Neural cell (in vitro differentiated cells): ENCODE results near the gene GALE.

Experiments used
- EZH2 ChIP-seq: fragments of 200-600, 300-800 bp; shearing (Covaris generic), sonication (generic); IDR thresholded peaks from 2 replicates; pipeline ENCODE4 v1.6.1; 2014; ENCODE audit warnings: antibody characterized with exemption, low read length, borderline replicate concordance, mild to moderate bottlenecking; ENCODE audit not compliant: insufficient read depth, poor library complexity, severe bottlenecking
- MXI1 ChIP-seq: fragments of 450-650 bp; conservative IDR thresholded peaks from 2 replicates; pipeline ENCODE4 v1.6.1; 2014; ENCODE audit warnings: antibody characterized with exemption, mild to moderate bottlenecking; ENCODE audit not compliant: poor library complexity, severe bottlenecking
- POLR2AphosphoS5 ChIP-seq: IDR thresholded peaks from 2 replicates; pipeline ENCODE4 v1.6.1; 2012
- SMC3 ChIP-seq: fragments of 450-650 bp; conservative IDR thresholded peaks from 2 replicates; pipeline ENCODE4 v1.6.1; 2014; ENCODE audit warnings: antibody characterized with exemption, mild to moderate bottlenecking, moderate library complexity; ENCODE audit not compliant: poor library complexity
- TAF1 ChIP-seq: IDR thresholded peaks from 2 replicates; pipeline ENCODE4 v1.6.1; 2012; ENCODE audit warnings: low read depth
- TF ChIP-seq, protein P1 (sequence below): fragments of 450-650 bp; IDR thresholded peaks from 2 replicates; pipeline ENCODE4 v1.5.1; 2014; ENCODE audit warnings: antibody characterized with exemption, mild to moderate bottlenecking, moderate library complexity; ENCODE audit not compliant: poor library complexity, severe bottlenecking

DNA sequence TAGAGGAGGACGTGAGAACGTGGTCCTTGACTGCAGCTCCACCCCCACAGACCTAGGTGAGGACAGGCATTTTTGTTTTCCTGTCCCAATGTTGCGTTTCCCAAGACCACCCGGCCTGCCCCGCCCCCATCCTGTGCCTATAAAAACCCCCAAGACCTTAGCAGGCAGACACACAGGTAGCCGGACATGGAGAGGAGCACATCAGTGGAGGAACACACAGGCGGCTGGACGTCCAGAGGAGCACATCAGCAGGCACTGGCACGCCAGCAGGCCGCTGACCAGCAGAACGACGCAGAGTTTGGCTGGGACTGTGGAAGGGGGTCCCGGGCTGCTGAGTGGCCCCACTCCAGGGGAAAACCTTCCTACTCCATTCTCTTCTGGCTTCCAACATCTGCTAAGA lies 37.4 kb upstream of the GALE start:
- TF ChIP-seq, protein P1, sequence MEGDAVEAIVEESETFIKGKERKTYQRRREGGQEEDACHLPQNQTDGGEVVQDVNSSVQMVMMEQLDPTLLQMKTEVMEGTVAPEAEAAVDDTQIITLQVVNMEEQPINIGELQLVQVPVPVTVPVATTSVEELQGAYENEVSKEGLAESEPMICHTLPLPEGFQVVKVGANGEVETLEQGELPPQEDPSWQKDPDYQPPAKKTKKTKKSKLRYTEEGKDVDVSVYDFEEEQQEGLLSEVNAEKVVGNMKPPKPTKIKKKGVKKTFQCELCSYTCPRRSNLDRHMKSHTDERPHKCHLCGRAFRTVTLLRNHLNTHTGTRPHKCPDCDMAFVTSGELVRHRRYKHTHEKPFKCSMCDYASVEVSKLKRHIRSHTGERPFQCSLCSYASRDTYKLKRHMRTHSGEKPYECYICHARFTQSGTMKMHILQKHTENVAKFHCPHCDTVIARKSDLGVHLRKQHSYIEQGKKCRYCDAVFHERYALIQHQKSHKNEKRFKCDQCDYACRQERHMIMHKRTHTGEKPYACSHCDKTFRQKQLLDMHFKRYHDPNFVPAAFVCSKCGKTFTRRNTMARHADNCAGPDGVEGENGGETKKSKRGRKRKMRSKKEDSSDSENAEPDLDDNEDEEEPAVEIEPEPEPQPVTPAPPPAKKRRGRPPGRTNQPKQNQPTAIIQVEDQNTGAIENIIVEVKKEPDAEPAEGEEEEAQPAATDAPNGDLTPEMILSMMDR: no peak
- no peak for TF ChIP-seq TAF1
- TF ChIP-seq MXI1: no peak
- TF ChIP-seq EZH2: no peak
- no peak for TF ChIP-seq POLR2AphosphoS5
- no peak for TF ChIP-seq SMC3
